Measurements from ENCODE around the gene POLR2H.

POLR2H gene

DNA sequence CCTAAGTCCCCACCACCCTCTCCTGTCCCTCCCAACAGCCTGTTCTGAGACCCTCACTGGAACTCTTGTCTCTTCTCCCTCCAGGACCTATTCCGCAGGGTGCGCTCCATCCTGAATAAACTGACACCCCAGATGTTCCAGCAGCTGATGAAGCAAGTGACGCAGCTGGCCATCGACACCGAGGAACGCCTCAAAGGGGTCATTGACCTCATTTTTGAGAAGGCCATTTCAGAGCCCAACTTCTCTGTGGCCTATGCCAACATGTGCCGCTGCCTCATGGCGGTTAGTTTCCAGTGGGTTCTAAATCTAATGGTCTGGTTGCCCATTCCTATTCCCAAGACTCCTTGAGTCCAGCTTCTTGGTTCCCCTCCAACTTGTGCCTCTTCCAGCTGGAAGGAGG is 37.8 kb upstream of the POLR2H start:
- Histone ChIP-seq H3K9ac (ENCODE audit: low read depth, low read length) (no peak overlapping the region), H3K36me3 (ENCODE audit: control insufficient read depth, insufficient read depth, low read length) (peaks cover 100% of the 10 kb centered on the region), H3K9me3 (ENCODE audit: control insufficient read depth, insufficient read depth, low read length) (no peaks in the 10 kb centered on the region), H3K27ac (ENCODE audit: low read depth, low read length) (no peak overlapping the region), H3K4me3 (ENCODE audit: low read depth, low read length) (no peak overlapping the region), H3K27me3 (ENCODE audit: control insufficient read depth, insufficient read depth, low read length) (no peaks in the 10 kb centered on the region), H3K4me1 (ENCODE audit: control insufficient read depth, insufficient read depth, low read length) (no peaks in the 10 kb centered on the region)

DNA sequence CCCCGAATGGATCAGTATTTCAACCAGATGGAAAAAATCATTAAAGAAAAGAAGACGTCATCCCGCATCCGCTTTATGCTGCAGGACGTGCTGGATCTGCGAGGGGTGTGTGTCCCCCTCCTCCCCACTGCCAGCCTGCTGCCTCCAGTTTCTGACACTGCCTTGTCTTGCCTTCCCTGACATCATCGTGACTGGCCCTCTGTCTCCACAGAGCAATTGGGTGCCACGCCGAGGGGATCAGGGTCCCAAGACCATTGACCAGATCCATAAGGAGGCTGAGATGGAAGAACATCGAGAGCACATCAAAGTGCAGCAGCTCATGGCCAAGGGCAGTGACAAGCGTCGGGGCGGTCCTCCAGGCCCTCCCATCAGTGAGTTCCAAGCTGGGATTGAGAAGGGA is 36.2 kb upstream of the POLR2H start:
- no peak overlapping the region for H3K27ac ChIP-seq (ENCODE audit: low read depth, low read length)
- H3K36me3 ChIP-seq (ENCODE audit: control insufficient read depth, insufficient read depth, low read length) = peaks cover 99% of the 10 kb centered on the region
- H3K4me1 ChIP-seq (ENCODE audit: control insufficient read depth, insufficient read depth, low read length) = no peaks in the 10 kb centered on the region
- H3K9ac ChIP-seq (ENCODE audit: low read depth, low read length) = no peak overlapping the region
- no peaks in the 10 kb centered on the region for H3K9me3 ChIP-seq (ENCODE audit: control insufficient read depth, insufficient read depth, low read length)
- H3K4me3 ChIP-seq (ENCODE audit: low read depth, low read length) = no peak overlapping the region
- H3K27me3 ChIP-seq (ENCODE audit: control insufficient read depth, insufficient read depth, low read length) = no peaks in the 10 kb centered on the region

DNA sequence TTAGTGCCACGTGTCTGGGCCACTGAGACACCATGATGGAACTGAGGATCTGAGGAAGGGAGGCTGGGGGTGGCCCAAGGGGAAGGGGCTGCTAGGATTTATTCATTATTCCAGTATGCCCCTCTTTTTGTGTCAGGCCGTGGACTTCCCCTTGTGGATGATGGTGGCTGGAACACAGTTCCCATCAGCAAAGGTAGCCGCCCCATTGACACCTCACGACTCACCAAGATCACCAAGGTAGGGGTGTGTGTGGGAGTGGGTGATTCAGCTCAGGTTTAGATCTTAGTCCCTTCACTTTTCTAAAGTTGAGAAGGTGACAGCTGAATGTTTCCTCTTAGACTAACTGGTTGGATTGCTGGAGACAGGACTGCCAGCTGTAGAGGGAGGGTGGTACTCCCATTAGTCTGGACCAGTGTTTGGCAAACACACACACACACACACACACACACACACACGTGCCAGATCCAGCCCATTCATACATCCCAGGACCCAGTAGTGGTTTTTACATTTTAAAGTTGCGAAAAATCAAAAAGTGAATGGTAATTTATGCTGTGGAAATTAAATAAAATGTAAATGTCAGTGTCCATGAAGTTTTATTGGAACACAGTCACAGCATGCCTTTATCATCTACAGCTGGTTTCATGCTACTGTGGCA is 35.7 kb upstream of the POLR2H start:
- Histone ChIP-seq H3K4me1 (ENCODE audit: control insufficient read depth, insufficient read depth, low read length) (no peaks in the 10 kb centered on the region), H3K9me3 (ENCODE audit: control insufficient read depth, insufficient read depth, low read length) (no peaks in the 10 kb centered on the region), H3K4me3 (ENCODE audit: low read depth, low read length) (no peak overlapping the region), H3K9ac (ENCODE audit: low read depth, low read length) (no peak overlapping the region), H3K27me3 (ENCODE audit: control insufficient read depth, insufficient read depth, low read length) (no peaks in the 10 kb centered on the region), H3K36me3 (ENCODE audit: control insufficient read depth, insufficient read depth, low read length) (peaks cover 98% of the 10 kb centered on the region), H3K27ac (ENCODE audit: low read depth, low read length) (no peak overlapping the region)

DNA sequence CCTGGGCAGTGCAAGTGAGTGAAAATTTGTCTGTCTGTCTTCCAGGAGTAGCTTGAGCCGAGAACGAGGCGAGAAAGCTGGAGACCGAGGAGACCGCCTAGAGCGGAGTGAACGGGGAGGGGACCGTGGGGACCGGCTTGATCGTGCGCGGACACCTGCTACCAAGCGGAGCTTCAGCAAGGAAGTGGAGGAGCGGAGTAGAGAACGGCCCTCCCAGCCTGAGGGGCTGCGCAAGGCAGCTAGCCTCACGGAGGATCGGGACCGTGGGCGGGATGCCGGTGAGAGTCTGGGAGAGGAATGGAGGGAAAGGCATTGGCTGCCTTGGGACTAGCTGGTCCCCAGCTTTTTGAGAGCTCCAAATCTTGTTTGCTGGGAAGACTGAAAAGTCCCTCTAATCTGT is 34.3 kb upstream of the POLR2H start:
- no peak overlapping the region for H3K4me3 ChIP-seq (ENCODE audit: low read depth, low read length)
- no peak overlapping the region for H3K27ac ChIP-seq (ENCODE audit: low read depth, low read length)
- H3K27me3 ChIP-seq (ENCODE audit: control insufficient read depth, insufficient read depth, low read length) = no peaks in the 10 kb centered on the region
- peaks cover 98% of the 10 kb centered on the region for H3K36me3 ChIP-seq (ENCODE audit: control insufficient read depth, insufficient read depth, low read length)
- no peaks in the 10 kb centered on the region for H3K4me1 ChIP-seq (ENCODE audit: control insufficient read depth, insufficient read depth, low read length)
- no peaks in the 10 kb centered on the region for H3K9me3 ChIP-seq (ENCODE audit: control insufficient read depth, insufficient read depth, low read length)
- H3K9ac ChIP-seq (ENCODE audit: low read depth, low read length) = no peak overlapping the region

DNA sequence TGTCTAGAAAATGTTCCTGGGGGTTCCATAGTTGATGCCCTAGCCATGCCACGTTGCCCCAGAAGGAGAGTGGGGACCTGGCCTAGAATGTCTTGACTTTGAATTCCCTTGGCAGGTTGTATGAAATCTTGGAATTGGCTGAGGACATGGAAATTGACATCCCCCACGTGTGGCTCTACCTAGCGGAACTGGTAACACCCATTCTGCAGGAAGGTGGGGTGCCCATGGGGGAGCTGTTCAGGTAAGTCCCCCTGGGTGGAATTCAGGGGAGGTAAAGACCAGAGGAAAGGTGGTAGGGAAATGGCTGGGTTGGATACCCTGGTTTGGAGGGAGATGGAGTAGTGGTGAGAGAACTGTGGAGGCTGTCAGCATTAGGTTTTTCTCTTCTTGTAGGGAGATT is 33.0 kb upstream of the POLR2H start:
- peaks cover 98% of the 10 kb centered on the region for H3K36me3 ChIP-seq (ENCODE audit: control insufficient read depth, insufficient read depth, low read length)
- H3K9ac ChIP-seq (ENCODE audit: low read depth, low read length) = no peak overlapping the region
- H3K9me3 ChIP-seq (ENCODE audit: control insufficient read depth, insufficient read depth, low read length) = no peaks in the 10 kb centered on the region
- H3K27ac ChIP-seq (ENCODE audit: low read depth, low read length) = no peak overlapping the region
- H3K4me3 ChIP-seq (ENCODE audit: low read depth, low read length) = no peak overlapping the region
- no peaks in the 10 kb centered on the region for H3K27me3 ChIP-seq (ENCODE audit: control insufficient read depth, insufficient read depth, low read length)
- H3K4me1 ChIP-seq (ENCODE audit: control insufficient read depth, insufficient read depth, low read length) = no peaks in the 10 kb centered on the region

DNA sequence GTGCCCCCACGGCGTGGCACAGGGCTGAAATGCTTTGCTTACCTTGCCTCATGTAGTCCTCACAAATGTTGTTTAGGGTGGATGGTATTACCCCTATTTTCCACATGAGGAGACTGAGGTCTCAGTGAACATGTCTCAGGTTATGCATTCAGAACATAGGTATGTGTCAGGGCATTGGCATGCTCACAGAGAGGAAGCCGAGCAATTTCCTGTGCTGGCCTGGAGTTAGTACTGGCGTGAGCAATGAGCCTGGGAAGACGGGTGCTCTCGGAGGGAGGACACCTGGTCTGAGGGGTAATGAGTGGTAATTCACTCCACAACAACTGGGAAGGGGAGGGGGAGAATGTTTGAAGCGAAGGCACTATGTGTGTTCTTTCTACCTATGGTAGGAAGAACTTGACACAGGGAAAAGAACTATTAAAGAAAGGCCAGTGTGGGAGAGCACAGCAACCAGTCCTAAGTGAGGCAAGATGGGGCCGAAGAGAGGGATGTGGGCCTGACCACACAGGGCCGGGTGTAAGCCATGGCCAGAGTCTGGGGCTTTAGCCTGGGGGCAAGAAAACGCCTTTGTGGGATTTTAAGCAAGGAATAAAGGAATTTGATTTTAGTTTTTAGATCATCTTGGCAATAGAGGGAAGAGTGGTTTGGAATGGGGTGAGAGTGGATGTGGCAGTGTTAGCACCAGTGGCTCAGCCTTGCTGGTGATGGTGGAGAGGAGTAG is 29.0 kb upstream of the POLR2H start:
- Histone ChIP-seq H3K27me3 (ENCODE audit: control insufficient read depth, insufficient read depth, low read length) (no peaks in the 10 kb centered on the region), H3K36me3 (ENCODE audit: control insufficient read depth, insufficient read depth, low read length) (peaks cover 75% of the 10 kb centered on the region), H3K4me1 (ENCODE audit: control insufficient read depth, insufficient read depth, low read length) (peaks cover 13% of the 10 kb centered on the region; the same call in 1 of the 2 replicates), H3K4me3 (ENCODE audit: low read depth, low read length) (no peak overlapping the region), H3K9me3 (ENCODE audit: control insufficient read depth, insufficient read depth, low read length) (no peaks in the 10 kb centered on the region), H3K27ac (ENCODE audit: low read depth, low read length) (no peak overlapping the region), H3K9ac (ENCODE audit: low read depth, low read length) (no peak overlapping the region)

DNA sequence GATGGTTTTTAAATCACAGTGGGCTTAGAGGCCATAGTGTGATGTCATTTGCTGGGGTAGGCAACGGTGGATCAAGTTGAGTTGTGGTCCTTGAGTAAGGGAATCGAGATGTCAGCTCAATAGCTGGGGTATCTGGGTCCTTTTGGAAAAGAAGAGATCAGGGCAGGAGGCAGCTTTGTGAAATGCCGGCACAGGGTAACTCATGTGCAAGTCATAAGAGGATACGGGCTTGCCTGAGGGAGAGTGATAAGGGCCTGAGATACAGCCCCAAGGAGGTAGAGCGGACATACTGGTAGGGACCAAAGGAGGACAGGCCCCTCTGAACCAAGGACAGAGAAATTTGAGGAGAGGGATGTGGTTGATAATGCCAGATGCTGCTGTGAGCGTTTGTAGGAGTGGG is 28.3 kb upstream of the POLR2H start:
- H3K27ac ChIP-seq (ENCODE audit: low read depth, low read length) = no peak overlapping the region
- no peaks in the 10 kb centered on the region for H3K9me3 ChIP-seq (ENCODE audit: control insufficient read depth, insufficient read depth, low read length)
- peaks cover 19% of the 10 kb centered on the region for H3K4me1 ChIP-seq (ENCODE audit: control insufficient read depth, insufficient read depth, low read length)
- H3K36me3 ChIP-seq (ENCODE audit: control insufficient read depth, insufficient read depth, low read length) = peaks cover 68% of the 10 kb centered on the region
- no peak overlapping the region for H3K9ac ChIP-seq (ENCODE audit: low read depth, low read length)
- no peak overlapping the region for H3K4me3 ChIP-seq (ENCODE audit: low read depth, low read length)
- no peaks in the 10 kb centered on the region for H3K27me3 ChIP-seq (ENCODE audit: control insufficient read depth, insufficient read depth, low read length)

DNA sequence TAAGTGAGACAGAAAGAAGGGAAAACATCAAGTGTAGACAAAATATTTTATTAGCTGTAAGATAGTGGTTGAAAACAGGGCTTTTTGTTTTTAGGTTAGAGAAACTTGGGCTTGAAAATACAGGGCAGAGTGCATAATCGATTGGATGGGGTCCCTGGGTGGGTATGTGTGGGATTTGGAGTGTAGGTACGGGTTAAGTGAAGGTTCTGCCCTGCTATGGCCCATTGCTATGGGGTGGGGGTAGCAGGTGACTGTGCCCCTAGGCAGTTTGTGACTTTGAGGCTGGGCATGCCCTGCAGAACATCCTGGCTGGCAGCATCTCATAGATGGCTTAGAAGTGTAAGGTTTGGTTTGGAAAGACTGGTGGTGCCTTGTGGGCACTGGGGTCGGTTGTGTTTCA is 27.8 kb upstream of the POLR2H start:
- Histone ChIP-seq H3K36me3 (ENCODE audit: control insufficient read depth, insufficient read depth, low read length) (peaks cover 63% of the 10 kb centered on the region), H3K4me3 (ENCODE audit: low read depth, low read length) (no peak overlapping the region), H3K4me1 (ENCODE audit: control insufficient read depth, insufficient read depth, low read length) (peaks cover 21% of the 10 kb centered on the region), H3K27me3 (ENCODE audit: control insufficient read depth, insufficient read depth, low read length) (no peaks in the 10 kb centered on the region), H3K9ac (ENCODE audit: low read depth, low read length) (no peak overlapping the region), H3K9me3 (ENCODE audit: control insufficient read depth, insufficient read depth, low read length) (no peaks in the 10 kb centered on the region), H3K27ac (ENCODE audit: low read depth, low read length) (peak overlapping the region; percentile 97)

DNA sequence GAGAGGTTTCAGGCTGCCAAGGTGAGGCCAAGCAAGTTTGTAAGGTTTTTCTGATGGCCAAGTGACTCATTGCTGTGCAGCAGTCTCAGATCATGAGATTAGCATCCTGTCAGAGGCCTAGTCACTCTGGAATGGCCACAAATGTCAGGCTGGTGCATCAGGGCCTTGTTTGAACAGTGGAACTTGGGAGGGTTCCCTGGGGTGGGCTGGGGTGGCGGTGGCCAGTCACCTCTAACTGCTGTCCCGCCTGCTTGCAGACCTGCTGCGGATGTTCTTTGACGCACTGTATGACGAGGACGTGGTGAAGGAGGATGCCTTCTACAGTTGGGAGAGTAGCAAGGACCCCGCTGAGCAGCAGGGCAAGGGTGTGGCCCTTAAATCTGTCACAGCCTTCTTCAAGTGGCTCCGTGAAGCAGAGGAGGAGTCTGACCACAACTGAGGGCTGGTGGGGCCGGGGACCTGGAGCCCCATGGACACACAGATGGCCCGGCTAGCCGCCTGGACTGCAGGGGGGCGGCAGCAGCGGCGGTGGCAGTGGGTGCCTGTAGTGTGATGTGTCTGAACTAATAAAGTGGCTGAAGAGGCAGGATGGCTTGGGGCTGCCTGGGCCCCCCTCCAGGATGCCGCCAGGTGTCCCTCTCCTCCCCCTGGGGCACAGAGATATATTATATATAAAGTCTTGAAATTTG is 26.9 kb upstream of the POLR2H start:
- Histone ChIP-seq H3K9ac (ENCODE audit: low read depth, low read length) (no peak overlapping the region), H3K4me3 (ENCODE audit: low read depth, low read length) (no peak overlapping the region), H3K36me3 (ENCODE audit: control insufficient read depth, insufficient read depth, low read length) (peaks cover 54% of the 10 kb centered on the region), H3K27ac (ENCODE audit: low read depth, low read length) (peak overlapping the region; percentile 97), H3K4me1 (ENCODE audit: control insufficient read depth, insufficient read depth, low read length) (peaks cover 25% of the 10 kb centered on the region), H3K9me3 (ENCODE audit: control insufficient read depth, insufficient read depth, low read length) (no peaks in the 10 kb centered on the region), H3K27me3 (ENCODE audit: control insufficient read depth, insufficient read depth, low read length) (no peaks in the 10 kb centered on the region)

DNA sequence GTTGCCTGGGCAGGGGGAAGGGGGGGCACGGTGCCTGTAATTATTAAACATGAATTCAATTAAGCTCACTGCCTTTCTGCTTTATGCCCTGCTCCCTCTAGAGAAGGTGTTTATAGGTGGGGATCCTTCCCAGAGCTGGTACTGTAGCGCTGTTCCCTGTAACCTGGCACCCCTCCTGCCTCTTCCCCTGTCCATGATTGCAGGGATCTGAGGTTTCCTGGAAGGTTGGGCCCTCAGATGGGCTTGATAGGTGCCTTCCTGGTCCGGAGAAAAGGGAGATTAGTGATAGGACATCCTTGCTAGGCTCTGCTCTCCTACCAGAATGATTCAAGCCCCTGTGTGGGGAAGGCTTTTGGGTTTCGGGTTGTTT is 26.2 kb upstream of the POLR2H start:
- H3K9ac ChIP-seq (ENCODE audit: low read depth, low read length) = peak overlapping the region; percentile 18; the same call in 1 of the 2 replicates
- H3K27me3 ChIP-seq (ENCODE audit: control insufficient read depth, insufficient read depth, low read length) = no peaks in the 10 kb centered on the region
- H3K36me3 ChIP-seq (ENCODE audit: control insufficient read depth, insufficient read depth, low read length) = peaks cover 48% of the 10 kb centered on the region
- peak overlapping the region; percentile 91; the same call in 1 of the 2 replicates for H3K4me3 ChIP-seq (ENCODE audit: low read depth, low read length)
- no peaks in the 10 kb centered on the region for H3K9me3 ChIP-seq (ENCODE audit: control insufficient read depth, insufficient read depth, low read length)
- H3K27ac ChIP-seq (ENCODE audit: low read depth, low read length) = peak overlapping the region; percentile 97
- H3K4me1 ChIP-seq (ENCODE audit: control insufficient read depth, insufficient read depth, low read length) = peaks cover 25% of the 10 kb centered on the region
